HG03457 (cell line): ENCODE measurements around the gene SH3RF1.

Experiments used
- ATAC-seq: cut with Tn5 transposase; IDR thresholded peaks from one replicate; pipeline ENCODE4 v1.9.1; 2021; ENCODE audit warnings: moderate number of reproducible peaks; ENCODE audit not compliant: unreplicated experiment

The SH3RF1 gene

DNA sequence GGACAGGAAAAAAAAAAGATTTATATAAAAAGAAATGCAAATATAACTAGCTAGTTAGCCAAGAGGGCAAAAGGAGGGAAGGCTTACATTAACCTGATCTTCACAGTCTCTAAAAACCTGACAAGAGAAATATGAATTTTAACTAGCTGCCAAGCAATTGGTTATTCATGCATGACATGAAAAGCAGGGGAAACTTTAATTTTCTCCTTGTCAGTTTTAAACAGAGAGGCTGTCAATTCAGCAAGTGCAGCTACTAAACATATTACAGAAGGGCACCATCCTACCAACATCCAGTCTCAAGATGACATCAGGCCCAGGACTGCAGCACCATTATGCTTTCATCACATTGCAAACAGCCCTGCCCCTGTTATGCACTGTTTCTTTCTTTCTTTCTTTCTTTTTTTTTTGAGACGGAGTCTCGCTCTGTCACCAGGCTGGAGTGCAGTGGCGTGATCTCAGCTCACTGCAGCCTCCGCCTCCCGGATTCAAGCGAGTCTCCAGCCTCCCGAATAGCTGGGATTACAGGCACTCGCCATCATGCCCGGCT, 221.8 kb downstream of the SH3RF1 start:
- ATAC-seq = no peak

DNA sequence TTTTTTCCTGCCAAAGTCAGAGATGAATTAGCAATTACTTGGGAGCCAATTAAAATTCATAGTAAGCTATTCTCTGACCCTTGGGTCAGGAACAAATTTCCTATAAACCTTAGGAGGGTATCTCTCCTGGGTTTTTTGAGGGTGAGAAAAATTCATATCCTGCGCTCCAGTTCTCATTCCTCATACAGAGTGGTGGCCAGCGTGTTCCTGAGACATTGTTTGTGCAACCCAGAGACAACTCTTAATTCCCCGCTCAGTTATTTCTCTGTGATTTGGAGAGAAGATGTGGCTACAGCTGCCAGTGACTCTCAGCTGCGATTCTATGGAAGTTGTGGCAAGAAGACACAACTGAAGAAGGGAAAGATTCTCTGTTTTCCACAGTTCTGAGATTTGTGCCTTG, 222.8 kb downstream of the SH3RF1 start:
- ATAC-seq = no peak

DNA sequence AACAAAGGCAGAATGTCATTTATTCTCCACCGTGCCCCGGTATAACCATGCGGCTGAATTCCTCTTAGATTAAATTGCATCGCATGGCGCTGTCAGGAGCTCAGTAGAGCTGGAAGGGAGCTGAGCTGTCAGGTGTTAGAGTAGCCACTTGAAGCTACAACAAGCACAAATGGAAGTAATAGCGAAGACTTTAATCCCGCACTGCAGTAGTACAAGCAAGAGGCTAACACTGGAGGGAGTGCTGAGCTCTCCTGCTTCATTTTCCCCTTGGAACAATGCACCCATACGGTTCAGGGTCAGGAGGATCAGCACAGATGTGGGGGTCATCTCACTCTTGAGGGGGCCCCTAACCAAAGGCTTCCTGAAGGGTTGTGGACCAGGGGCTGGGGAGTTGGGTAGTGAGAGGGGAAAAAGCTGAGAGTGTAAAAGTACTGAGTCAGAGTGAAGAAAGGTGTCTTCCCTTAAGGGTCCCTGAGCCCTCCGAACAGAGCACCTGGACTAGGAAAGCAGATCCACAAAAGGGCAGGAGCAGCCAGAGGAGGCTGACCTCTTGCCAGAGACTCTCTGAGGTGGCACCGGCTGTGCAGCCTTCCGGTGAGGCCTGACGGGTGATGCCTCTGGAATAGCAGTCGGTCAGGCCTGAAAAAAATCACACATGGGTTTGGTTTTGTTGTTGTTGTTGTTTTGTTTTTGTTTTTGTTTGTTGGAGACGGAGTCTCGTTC, 224.7 kb downstream of the SH3RF1 start:
- no peak for ATAC-seq

DNA sequence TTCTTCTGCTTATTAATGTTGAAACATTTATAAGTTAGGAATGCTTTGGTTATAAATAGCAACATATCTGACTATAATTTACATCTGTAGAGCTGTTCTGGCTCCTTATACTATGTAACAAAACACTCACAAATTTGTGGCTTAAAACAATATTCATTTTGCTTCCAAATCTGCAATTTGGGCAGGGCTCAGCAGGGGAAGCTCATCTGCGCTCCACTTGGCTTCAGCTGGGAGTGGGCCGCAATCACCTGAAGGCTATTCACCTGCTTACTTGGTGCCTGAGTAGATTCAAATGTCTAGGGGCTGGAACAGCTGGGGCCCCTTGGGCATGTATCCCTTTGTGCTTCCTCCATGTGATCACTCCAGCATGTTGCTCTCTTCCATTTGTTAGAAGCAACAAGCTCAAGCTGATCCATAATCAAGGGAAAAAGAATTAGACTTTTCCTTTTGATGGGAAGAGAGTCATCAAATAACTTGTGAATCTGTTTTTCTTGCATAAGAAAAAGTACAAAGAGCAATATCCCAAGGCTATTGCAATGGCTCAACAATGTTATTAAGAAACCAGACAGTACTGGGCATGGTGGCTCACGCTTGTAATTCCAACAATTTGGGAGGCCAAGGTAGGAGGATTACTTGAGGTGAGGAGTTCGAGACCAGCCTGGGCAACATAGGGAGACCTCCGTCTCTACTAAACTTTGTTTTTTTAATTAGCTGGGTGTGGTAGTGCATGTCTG, 225.9 kb downstream of the SH3RF1 start:
- ATAC-seq = no peak
